Common myeloid progenitor, CD34-positive (primary cell): ENCODE data around the gene GABBR1.
A peak's percentile ranks its signal among the peaks of the same experiment; 100 is the strongest.

ENCODE experiments used
- CTCF ChIA-PET: fragments of 350-600 bp; sonication (Branson Sonifier 250); formaldehyde crosslinking; loops from one replicate; lab custom pipeline; 2021; ENCODE audit warnings: antibody characterized with exemption; lab: Charles Lee
- POLR2A ChIA-PET: fragments of 350-600 bp; sonication (Branson Sonifier 250); formaldehyde crosslinking; loops from one replicate; lab custom pipeline; 2021; ENCODE audit warnings: antibody characterized with exemption; lab: Charles Lee
- DNase-seq, 3 donors: peaks; one replicate each; pipeline versions ENCODE4 v3.0.0 to v3.0.0-alpha.2; 2013
- H3K27ac ChIP-seq, 2 experiments: 1 replicate in 1 of 2; 2 replicates in 1 of 2; pipeline ENCODE4 v1.7.0; 2013; ENCODE audit warnings: inconsistent platforms in 2 of 2, low read length in 2 of 2, mild to moderate bottlenecking in 2 of 2, low read depth in 1 of 2, moderate library complexity in 1 of 2; ENCODE audit not compliant: severe bottlenecking in 2 of 2, insufficient read depth in 1 of 2, poor library complexity in 1 of 2
- H3K27me3 ChIP-seq, 5 experiments: replicated peaks in 2 of 5; 1 replicate in 3 of 5; 2 replicates in 2 of 5; pipeline versions ENCODE4 v1.6.1 to v1.7.0; 2013; ENCODE audit warnings: low read length in 4 of 5, mild to moderate bottlenecking in 2 of 5, moderate library complexity in 2 of 5, inconsistent platforms in 1 of 5; ENCODE audit not compliant: insufficient read depth in 5 of 5, control insufficient read depth in 4 of 5
- H3K36me3 ChIP-seq, 4 experiments: 1 replicate in 2 of 4; 2 replicates in 2 of 4; pipeline versions ENCODE4 v1.6.1 to v1.7.0; 2013; ENCODE audit warnings: low read length in 3 of 4, control low read depth in 1 of 4, mild to moderate bottlenecking in 1 of 4; ENCODE audit not compliant: control insufficient read depth in 4 of 4, insufficient read depth in 4 of 4
- H3K4me1 ChIP-seq, 4 experiments: 1 replicate in 3 of 4; 2 replicates in 1 of 4; pipeline versions ENCODE4 v1.6.1 to v1.7.1; 2013; ENCODE audit warnings: low read length in 3 of 4, mild to moderate bottlenecking in 3 of 4, control low read depth in 1 of 4, inconsistent platforms in 1 of 4, moderate library complexity in 1 of 4; ENCODE audit not compliant: control insufficient read depth in 4 of 4, insufficient read depth in 4 of 4; ENCODE audit errors: control extremely low read depth in 1 of 4
- H3K4me3 ChIP-seq, 7 experiments: 1 replicate in 4 of 7; 2 replicates in 3 of 7; pipeline versions ENCODE4 v1.5.1 to v1.7.0; 2013; ENCODE audit warnings: mild to moderate bottlenecking in 7 of 7, low read length in 6 of 7, moderate library complexity in 6 of 7, inconsistent platforms in 2 of 7, low read depth in 2 of 7, control low read depth in 1 of 7; ENCODE audit not compliant: insufficient read depth in 4 of 7, control insufficient read depth in 1 of 7; ENCODE audit errors: extremely low read depth in 1 of 7
- H3K9me3 ChIP-seq, 5 experiments: 1 replicate in 4 of 5; 2 replicates in 1 of 5; pipeline versions ENCODE4 v1.6.1 to v1.7.1; 2013; ENCODE audit warnings: low read length in 4 of 5, mild to moderate bottlenecking in 2 of 5, inconsistent platforms in 1 of 5, low read depth in 1 of 5, moderate library complexity in 1 of 5; ENCODE audit not compliant: control insufficient read depth in 4 of 5, insufficient read depth in 2 of 5; ENCODE audit errors: control extremely low read depth in 1 of 5
- WGBS: methylation state at CpG from one replicate; pipeline ENCODE4 v1.1.5; 2013; ENCODE audit not compliant: insufficient coverage; 5-methylcytosine and 5-hydroxymethylcytosine counted together

The GABBR1 gene

GRCh38 chr6:29589423-29590048 is 43.4 kb downstream of the GABBR1 start:
- Histone ChIP-seq H3K27ac (no peak overlapping the region), H3K27me3 (peaks cover 0 to 10% (median 0%) of the 10 kb centered on the region in 5 experiments), H3K36me3 (no peaks in the 10 kb centered on the region), H3K4me1 (peaks cover 0 to 2% (median 0%) of the 10 kb centered on the region in 4 experiments), H3K4me3 (no peak overlapping the region), H3K9me3 (no peaks in the 10 kb centered on the region)
- 10% methylated on average over 2 of the region's 3 CpGs for WGBS
- peak; percentile 47 to 70 (median 60) for DNase-seq
- CTCF ChIA-PET: interaction anchor here (0.7 to 7.1 kb wide), 12 partner anchors 11 to 214 kb away, joined by 3 to 33 read pairs (median 3); partner anchors contain the start of gene OR12D3
- POLR2A ChIA-PET: interaction anchor here (0.7 kb wide), 1 partner anchor 219 kb away, joined by 3 read pairs; no protein-coding TSS in a partner anchor

DNA sequence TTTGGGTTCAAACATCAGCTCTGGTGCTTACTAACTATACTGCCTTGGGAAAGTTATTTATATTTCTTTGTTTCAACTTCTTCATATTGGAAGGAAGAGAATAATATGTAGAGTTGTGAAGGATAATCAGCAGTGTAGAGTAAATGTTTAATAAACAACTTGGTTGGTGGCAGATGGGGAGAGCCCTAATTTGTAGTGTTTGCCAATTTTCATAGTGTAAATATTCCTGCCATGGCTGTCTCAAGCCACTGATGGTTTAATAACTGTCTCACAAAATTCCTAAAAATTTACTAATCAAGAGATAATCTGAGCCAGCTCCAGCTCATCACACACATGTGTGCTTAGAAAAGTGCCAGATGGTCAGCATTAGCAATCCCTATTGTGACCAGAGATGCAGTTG is 48.2 kb downstream of the GABBR1 start, which contains the start of gene OR2H2:
Gene OR2H2, plus strand, starts transcription at position 301 of the 400 bp plus-strand sequence. CDS start 2,824 bp downstream, outside the sequence.
- CTCF ChIA-PET: interaction anchor here (1.1 to 7.1 kb wide), 3 partner anchors 10 to 209 kb away, joined by 3 to 33 read pairs (median 7); partner anchors contain the start of gene OR12D3
- no peaks in the 10 kb centered on the region for H3K9me3 ChIP-seq
- POLR2A ChIA-PET: no interaction called here
- no peaks in the 10 kb centered on the region for H3K4me1 ChIP-seq
- no peak within 1 kb of the TSS for H3K27ac ChIP-seq
- no peak within 1 kb of the TSS for H3K4me3 ChIP-seq
- H3K36me3 ChIP-seq: no peaks in the 10 kb centered on the region
- peaks cover 0 to 7% (median 0%) of the 10 kb centered on the region in 5 experiments for H3K27me3 ChIP-seq
- no peak for DNase-seq

DNA sequence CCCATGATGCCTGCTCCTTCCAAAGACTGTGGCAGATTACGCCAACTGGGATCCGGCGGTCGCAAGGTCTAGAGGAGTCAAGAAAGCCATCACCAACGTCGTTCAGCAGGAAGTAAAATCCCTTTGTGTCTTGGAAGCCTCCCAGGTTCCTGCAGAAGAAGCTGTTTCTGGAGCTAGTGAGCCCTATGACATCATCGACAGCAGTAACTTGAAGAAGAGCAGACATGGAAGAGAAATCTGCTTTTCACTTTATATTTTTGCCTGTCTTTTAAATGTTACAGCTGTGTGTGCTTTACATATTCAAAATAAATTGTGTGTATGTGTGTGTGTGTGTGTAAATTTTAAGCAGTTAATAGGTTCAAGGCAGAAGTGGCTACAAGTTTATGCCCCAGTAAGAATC is 55.4 kb downstream of the GABBR1 start:
- ChIA-PET POLR2A (no interaction called here), CTCF (interaction anchor here (0.6 to 2.6 kb wide), 2 partner anchors 12 to 18 kb away, joined by 3 to 14 read pairs; no protein-coding TSS in a partner anchor)
- no peak for DNase-seq
- Histone ChIP-seq H3K27me3 (peaks cover 0 to 1% (median 0%) of the 10 kb centered on the region in 5 experiments), H3K4me3 (no peak overlapping the region), H3K9me3 (no peaks in the 10 kb centered on the region), H3K4me1 (no peaks in the 10 kb centered on the region), H3K27ac (no peak overlapping the region), H3K36me3 (no peaks in the 10 kb centered on the region)
- 82% methylated on average over 6 of the region's 7 CpGs for WGBS

DNA sequence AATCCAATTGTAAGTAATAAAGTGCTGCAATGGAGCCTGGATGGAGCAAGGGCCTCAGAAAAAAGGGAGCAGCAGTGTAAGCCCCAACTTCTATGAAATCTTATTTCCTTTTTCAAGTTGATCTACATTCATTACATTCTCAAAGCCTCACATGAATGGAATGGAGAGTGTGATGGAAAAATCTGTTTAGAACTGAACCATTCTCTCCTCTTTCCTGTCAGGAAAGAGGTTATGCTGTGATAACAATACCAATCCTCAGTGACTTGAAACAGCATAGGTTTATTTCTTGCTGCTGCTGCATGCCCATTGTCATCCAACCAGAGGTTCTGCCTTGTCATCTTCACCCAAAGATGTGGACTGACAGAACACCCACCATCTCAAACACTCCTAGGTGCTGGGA is 56.9 kb downstream of the GABBR1 start:
- no peaks in the 10 kb centered on the region for H3K36me3 ChIP-seq
- H3K27me3 ChIP-seq: peaks cover 0 to 3% (median 0%) of the 10 kb centered on the region in 5 experiments
- no peak for DNase-seq
- ChIA-PET POLR2A (no interaction called here), CTCF (no interaction called here)
- no peaks in the 10 kb centered on the region for H3K4me1 ChIP-seq
- no peak overlapping the region for H3K27ac ChIP-seq
- H3K4me3 ChIP-seq: no peak overlapping the region
- H3K9me3 ChIP-seq: no peaks in the 10 kb centered on the region

DNA sequence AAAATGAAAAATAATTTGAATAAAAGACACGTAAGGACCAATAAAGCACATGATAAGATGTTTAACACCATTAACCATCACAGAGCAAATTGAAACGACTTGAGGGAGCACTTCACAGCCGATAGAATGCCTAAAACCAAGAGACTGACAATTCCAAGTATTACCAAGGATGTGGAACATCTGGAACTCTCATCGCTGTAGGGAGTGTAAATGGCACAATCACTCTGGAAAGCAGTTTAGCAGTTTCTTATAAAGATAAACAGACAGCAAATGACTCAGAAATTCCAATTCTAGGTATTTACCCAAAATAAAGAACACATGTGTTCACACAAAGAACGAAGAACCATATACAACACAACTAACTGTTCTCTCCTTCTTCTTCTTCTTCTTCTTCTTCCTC is 65.0 kb downstream of the GABBR1 start:
- POLR2A ChIA-PET: no interaction called here
- Histone ChIP-seq H3K9me3 (no peaks in the 10 kb centered on the region), H3K27me3 (peaks cover 0 to 3% (median 3%) of the 10 kb centered on the region in 5 experiments), H3K4me1 (peaks cover 0 to 11% (median 0%) of the 10 kb centered on the region in 4 experiments), H3K36me3 (no peaks in the 10 kb centered on the region), H3K4me3 (no peak overlapping the region), H3K27ac (no peak overlapping the region)
- no peak for DNase-seq
- CTCF ChIA-PET: no interaction called here
- WGBS: 94% methylated on average over 4 of the region's 5 CpGs

DNA sequence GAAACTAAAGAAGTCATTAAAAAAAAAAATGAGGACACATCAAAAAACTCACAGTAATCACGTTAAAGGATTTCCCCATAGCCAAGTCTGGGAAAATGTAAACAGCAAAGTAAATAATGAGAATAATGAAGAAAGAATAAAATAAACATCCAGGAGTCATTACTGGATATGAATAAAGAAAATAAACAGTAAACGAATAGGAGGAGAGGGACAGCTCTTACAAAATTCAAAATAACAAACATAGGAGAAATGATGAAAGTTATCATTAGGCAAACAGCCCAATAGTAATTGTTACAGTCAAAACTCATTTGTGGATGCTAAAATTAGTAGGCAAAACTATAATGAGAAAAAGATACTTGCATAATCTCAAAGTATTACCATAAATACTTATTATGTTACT is 65.4 kb downstream of the GABBR1 start:
- Histone ChIP-seq H3K27me3 (peaks cover 0 to 3% (median 3%) of the 10 kb centered on the region in 5 experiments), H3K4me3 (no peak overlapping the region), H3K36me3 (no peaks in the 10 kb centered on the region), H3K4me1 (peaks cover 0 to 12% (median 0%) of the 10 kb centered on the region in 4 experiments), H3K9me3 (no peaks in the 10 kb centered on the region), H3K27ac (no peak overlapping the region)
- CTCF ChIA-PET: no interaction called here
- POLR2A ChIA-PET: no interaction called here
- no peak for DNase-seq
- WGBS: no CpG with 5 or more reads among the region's 2 CpGs

- H3K4me3 ChIP-seq: no peak overlapping the region
- 77% methylated on average over 3 of the region's 5 CpGs for WGBS
- ChIA-PET POLR2A (no interaction called here), CTCF (no interaction called here)
- DNase-seq: no peak
- H3K36me3 ChIP-seq: no peaks in the 10 kb centered on the region
- H3K27me3 ChIP-seq: peaks cover 0 to 3% (median 3%) of the 10 kb centered on the region in 5 experiments
- no peaks in the 10 kb centered on the region for H3K9me3 ChIP-seq
- H3K4me1 ChIP-seq: peaks cover 0 to 12% (median 0%) of the 10 kb centered on the region in 4 experiments
- H3K27ac ChIP-seq: no peak overlapping the region
These were observed 66.1 kb downstream of the GABBR1 start for GRCh38 chr6:29566856-29567255.
